HG02642 (cell line): ENCODE data around the gene FEV.
A peak's percentile ranks its signal among the peaks of the same experiment; 100 is the strongest.

Experiments
- ATAC-seq: cut with Tn5 transposase; IDR thresholded peaks from one replicate; pipeline ENCODE4 v1.9.1; 2021; ENCODE audit warnings: mild to moderate bottlenecking; ENCODE audit not compliant: unreplicated experiment, poor library complexity

The FEV gene

GRCh38 chr2:219018286-219018685, 33.3 kb upstream of the FEV start:
- ATAC-seq: no peak

GRCh38 chr2:219017201-219017931, 32.4 kb upstream of the FEV start:
- ATAC-seq: no peak

- no peak for ATAC-seq
Observed at GRCh38 chr2:219016721-219017120, 31.7 kb upstream of the FEV start.

GRCh38 chr2:219010873-219011272, 25.9 kb upstream of the FEV start:
- no peak for ATAC-seq

- no peak for ATAC-seq
Observed at GRCh38 chr2:219010162-219010756, 25.3 kb upstream of the FEV start.

- ATAC-seq: no peak
Observed at GRCh38 chr2:219009294-219009693, 24.3 kb upstream of the FEV start.

GRCh38 chr2:219003979-219004378, 19.0 kb upstream of the FEV start:
- no peak for ATAC-seq

GRCh38 chr2:219003267-219003634, 18.3 kb upstream of the FEV start:
- ATAC-seq: no peak

GRCh38 chr2:219002395-219003266, 17.6 kb upstream of the FEV start:
- ATAC-seq: no peak

- ATAC-seq: no peak
Observed at GRCh38 chr2:219001577-219002394, 16.8 kb upstream of the FEV start.

- no peak for ATAC-seq
Observed at GRCh38 chr2:219001100-219001576, 16.2 kb upstream of the FEV start.

- ATAC-seq: no peak
Observed at GRCh38 chr2:219000569-219000960, 15.6 kb upstream of the FEV start.

- no peak for ATAC-seq
Observed at GRCh38 chr2:218999881-219000568, 15.0 kb upstream of the FEV start.

GRCh38 chr2:218999021-218999880, 14.3 kb upstream of the FEV start:
- ATAC-seq: no peak

GRCh38 chr2:218998414-218999002, 13.5 kb upstream of the FEV start:
- ATAC-seq: no peak

GRCh38 chr2:218997731-218998130, 12.7 kb upstream of the FEV start:
- ATAC-seq: no peak

- ATAC-seq: no peak
Observed at GRCh38 chr2:218996937-218997336, 12.0 kb upstream of the FEV start.

- ATAC-seq: peak; percentile 71
Observed at GRCh38 chr2:218995972-218996711, 11.2 kb upstream of the FEV start.
